Activated CD4-positive, alpha-beta T cell treated with anti-CD3 and anti-CD28 coated beads, Interleukin-2, amount 50 U/mL, for 48 hours (primary cell): ENCODE data around the gene PDE5A.

Experiments
- DNase-seq, 2 experiments: peaks; one replicate each; pipeline ENCODE4 v3.0.0-alpha.2; 2020

The PDE5A gene

DNA sequence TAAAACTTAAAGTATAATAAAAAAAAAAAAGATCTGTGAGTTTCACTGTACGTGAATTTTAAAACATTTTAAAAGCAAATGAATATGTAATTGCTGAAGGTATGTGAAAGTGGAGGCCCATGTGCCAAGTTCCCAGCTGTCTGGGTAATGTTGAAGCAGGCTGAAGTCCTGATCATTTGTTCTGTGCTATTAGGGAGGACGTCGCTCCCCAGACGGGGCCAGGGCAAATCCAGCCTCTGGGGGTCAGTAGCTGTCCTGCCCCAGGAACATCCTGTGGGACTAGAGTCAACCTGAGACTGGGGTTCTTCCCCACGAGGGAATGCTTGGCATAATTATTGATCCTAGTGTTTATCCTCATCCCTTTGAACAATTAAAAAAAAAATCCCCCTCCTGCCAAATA lies 48.8 kb downstream of the PDE5A start:
- no peak for DNase-seq

DNA sequence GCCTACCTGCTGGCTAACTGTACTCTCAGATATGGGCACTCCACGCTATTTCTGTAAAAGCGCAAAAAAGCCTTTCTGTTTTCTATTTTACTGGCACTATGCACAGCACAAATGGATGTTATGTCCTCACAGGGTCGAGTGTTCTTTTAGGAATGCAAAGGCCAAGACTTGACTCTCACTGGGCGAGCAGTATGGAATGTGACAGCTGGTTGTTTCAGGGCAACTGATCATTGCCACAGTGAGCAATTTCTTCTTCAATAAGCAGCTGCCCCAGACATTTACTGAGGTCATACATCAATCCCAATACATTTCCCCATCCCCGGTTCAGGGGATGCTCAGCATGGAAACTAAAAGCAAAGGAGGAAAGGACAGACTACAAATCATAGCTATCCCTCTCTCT lies 58.2 kb downstream of the PDE5A start:
- DNase-seq: no peak

DNA sequence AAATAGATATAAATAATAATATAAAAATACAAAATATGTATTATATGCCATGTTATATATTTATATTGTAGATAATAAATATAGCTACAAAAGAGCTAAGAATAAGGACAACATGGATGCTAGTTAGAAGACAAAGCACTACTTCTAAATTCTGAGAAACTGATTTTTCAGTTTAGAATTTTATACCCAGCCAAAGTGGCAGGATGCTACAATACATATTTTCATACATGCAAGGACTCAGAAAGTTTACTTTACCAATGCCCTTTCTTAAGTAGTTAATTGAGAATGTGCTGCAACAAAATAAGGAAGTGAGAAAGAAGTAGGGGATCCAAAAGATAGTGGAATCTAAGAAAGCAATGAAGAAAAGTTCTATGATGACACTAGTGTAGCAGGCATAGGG lies 64.5 kb downstream of the PDE5A start:
- DNase-seq: no peak

DNA sequence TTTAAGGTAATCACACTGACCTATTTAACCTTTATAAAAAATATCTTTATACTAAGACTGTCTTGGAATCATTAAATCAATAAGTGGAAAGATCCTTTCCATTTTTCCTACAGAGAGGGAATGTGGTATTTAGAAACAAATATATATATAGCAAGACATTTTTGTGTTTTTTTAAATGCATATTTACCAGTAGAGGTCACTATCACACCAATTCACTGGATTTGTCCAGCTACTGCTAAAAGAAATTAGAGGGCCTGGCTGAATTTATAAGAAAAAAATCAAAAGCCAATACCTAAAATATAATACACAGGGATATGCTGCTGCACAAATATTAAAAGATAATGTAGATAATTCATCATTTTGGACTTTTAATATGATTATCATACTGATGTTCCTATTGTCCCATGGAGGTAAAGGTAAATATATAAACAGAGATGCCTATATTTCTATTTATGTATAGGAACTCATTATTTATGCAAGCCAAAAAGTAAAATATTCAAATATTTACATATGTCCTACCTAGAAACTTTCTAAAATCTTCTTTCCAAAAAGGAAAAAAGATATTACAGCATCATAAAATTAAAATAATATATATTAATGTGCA lies 69.5 kb downstream of the PDE5A start:
- DNase-seq: no peak

DNA sequence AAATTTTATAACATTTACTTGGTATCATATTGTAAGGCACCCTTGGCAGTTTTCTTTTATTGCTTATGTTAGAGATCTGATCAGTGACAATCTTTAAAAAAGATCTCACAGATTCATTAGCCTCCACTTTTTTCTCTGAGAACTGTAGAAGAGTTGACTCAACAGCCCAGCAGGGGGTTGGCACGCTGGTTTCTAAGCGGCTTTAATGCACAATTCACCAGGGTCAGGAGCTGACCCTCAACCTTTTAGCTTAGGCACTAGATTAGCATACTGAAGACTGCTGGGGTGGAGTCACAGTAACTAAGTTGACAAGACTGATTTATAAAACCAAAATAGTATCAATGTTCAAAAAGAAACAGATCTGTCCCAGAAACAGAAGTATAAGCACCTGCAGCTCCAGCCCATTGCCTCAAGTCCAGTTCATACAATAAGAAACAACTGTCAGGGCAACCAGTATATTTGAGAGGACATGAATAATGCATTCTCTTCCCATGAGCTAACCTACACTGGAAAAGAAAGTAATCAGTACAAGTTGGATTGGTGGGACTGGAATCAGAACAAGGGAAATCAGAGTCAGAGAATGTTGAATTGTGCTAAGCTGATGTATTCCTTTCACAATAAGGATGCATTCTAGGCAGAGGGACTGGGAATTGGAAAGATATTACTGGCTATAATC lies 77.6 kb downstream of the PDE5A start:
- DNase-seq: no peak

DNA sequence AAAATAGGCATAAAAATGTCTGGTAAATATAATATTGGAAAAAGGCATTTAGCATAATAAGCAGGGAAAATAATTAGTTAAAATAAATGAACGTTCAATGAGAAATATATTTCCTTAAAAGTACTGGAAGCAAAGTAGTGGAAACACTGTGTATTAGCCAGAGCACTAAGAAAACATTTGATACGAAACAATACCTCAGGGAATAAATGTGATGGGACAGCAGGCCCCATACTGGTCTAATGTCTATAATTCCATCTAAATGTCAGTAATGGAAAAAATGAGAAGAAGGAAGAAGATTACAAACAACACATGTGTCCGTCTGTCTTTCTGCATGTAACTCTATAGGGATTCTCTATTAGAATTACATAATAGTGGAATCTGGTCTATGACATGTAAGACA lies 79.0 kb downstream of the PDE5A start:
- no peak for DNase-seq

DNA sequence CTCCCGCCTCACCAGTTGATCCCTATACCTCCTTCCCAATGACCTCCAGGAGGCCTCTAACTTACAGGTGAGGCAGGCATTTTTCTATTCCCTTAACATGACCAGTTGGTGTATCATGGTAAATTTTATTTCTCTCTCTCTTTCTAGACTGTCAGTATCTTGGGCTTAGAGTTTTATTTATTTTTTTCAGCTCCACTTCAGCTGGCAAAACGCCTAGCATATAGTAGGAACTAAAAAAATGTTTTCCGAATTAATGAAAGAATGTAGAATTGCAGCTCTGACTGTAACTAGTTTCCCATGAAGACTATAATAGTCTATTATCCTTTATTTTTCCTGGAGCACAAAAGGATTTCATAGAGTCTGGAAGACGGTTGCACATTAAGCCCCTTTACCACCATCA lies 84.8 kb downstream of the PDE5A start:
- DNase-seq: no peak

DNA sequence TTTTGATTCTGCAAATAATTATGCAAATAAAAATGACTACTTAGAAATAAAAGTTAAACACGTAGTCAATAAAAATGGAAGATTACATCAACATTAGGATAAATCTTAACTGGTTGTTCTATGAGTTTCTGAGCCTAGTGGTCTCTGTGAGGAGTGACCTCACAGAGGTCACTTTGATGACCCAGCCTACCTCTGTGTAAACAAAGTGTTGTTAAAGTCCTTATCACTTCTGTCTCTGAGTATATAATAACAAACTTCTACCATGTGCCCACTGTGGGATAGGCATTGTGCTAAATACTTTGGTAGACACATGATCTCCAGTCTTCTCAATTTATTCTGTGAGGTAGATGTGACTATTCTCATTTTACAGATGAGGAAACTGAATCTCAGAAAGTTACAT lies 85.4 kb downstream of the PDE5A start:
- no peak for DNase-seq

DNA sequence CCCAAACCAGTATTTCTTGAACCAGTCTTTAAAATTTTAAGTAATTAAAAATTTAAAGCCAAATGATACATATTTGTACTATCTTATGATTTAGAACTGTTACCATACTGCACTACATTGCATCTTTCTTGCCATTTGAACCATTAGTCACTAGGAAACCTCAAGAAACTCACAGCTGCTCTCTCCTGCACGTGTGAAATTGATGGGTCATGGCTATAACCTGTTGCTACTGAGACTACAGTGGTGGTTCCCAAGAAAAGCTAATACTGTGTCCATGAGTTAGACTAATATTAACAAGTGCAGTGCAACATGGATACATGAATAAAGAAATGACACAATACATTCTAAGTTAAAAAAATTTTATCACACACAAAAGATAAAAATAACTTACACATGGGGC lies 88.4 kb downstream of the PDE5A start:
- DNase-seq: no peak

DNA sequence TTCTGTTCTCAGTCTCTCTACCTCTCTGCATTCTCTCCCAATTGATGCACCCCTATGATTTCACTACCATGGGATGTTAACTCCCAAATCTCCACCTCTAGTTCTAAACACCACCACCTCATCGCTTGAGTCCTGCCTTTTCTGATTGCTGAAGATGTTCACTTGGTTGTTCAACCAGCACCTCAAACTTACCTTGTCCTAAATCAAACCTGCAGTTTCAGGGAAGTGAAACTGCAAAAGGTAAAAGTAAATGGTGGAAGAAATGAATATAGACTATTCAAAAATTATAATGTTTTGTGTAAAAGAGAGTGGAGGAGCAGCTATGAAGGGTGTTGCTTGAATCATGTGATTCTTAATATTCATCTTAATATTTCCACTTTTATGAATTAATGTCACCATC lies 91.0 kb downstream of the PDE5A start:
- no peak for DNase-seq

DNA sequence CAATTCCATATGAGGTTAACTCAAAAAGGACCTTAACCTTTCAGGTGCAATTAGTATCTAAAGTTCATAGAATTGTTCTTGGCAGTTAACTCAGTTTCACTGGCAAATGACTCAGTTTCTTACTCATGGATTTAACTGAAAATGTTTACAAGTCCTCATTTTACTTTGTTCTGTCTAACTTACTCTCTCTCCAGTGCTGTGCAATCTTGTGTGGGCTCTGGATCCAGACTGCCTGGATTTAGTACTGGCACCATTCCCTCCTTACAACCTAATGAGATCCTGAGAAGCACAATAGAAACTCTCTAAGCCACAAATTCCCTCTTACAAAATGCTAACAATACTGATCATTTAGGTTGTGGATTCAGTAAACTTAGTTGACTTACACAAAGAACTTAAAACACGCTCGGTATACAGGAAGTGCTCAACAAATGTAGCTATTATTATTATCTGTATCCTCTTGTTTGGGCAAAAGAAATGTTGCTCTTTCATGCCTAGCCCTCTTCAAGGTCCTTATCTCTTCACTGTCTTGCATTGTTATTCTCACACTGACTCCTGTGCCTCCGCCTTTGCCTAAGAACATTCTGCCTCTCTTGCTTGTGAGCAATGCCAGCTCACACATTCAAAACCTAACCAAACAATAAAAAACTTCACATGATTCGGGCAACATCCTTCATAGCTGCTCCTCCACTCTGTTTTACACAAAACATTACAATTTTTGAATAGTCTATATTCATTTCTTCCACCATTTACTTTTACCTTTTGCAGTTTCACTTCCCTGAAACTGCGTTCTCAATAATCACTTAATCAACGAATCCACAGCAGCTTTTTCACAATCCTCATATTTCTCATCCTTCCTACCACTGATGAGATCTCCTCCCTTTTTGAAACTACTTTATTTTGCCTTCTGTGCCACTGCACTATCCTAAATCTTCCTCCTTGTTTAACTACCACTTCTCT lies 91.8 kb downstream of the PDE5A start:
- no peak for DNase-seq

DNA sequence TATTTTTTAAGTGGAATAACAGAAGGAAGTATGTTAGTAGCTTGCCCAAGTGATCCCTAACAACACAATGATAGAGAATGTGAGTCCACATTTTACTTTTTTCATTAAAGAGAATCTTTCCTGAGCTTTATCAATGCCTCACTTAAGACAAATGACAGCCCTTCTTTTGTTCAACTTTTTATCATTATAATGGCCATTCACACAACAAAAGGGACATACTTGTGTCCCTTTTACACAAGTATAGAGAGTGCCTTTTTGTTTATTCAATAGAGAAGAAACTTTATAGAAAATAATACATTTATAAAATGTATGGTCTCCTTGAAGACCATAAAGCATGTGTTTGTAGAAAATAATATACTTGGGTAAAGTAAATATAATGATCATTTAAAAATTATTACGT lies 96.3 kb downstream of the PDE5A start:
- no peak for DNase-seq

DNA sequence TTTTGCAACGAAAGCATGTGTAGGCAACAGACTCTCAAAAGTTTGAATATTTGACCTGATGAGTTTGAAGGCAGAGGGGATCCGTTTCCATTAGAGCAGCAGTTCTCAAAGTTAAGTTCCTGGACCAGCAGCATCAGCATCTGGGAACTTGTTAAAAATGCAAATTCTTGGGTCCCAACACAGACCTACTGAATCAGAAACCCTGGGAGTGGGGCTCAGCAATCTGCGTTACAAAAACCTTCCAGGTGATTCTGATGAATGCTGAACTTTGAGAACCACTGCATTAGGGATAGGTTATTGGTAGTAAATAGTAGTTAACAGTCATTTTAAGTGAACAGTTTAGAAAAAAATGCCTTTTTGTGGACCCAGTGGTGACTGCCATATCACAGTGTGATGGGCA lies 98.8 kb downstream of the PDE5A start:
- DNase-seq: no peak

DNA sequence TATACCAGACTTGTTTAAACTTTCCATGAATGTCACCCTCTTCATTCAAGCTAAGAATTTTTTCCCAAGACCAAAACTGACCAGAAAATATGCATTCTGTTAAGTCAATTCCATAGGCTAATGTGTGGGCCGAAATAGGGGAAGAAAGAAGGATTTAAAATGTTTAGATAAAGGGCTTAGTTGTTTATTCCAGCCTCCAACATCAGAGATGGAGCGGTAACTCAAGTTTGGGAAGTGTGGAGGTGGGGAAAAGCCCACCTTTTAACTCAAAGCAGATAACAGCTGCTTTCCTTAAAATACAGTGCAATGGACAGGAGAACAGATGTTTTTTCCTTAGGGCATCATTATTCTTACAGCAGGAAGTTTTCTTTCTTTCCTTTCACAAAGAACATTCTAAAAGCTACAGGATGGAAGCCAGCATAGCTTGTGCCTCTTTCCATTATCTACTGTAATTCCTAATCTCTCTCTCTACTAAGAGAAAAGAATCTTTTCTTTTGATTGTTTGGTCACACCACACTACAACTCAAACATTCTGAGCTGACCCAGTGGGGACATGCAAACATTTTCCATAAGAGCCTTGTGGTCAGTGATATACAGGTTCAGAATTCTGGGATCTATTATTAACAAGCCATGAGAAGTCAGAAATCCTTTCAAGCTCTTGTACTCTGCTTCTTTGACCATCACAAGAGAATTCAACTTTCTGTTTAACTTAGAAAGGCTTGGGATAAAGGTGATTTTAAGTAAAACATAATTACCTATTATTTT lies 101.6 kb downstream of the PDE5A start:
- DNase-seq: no peak

DNA sequence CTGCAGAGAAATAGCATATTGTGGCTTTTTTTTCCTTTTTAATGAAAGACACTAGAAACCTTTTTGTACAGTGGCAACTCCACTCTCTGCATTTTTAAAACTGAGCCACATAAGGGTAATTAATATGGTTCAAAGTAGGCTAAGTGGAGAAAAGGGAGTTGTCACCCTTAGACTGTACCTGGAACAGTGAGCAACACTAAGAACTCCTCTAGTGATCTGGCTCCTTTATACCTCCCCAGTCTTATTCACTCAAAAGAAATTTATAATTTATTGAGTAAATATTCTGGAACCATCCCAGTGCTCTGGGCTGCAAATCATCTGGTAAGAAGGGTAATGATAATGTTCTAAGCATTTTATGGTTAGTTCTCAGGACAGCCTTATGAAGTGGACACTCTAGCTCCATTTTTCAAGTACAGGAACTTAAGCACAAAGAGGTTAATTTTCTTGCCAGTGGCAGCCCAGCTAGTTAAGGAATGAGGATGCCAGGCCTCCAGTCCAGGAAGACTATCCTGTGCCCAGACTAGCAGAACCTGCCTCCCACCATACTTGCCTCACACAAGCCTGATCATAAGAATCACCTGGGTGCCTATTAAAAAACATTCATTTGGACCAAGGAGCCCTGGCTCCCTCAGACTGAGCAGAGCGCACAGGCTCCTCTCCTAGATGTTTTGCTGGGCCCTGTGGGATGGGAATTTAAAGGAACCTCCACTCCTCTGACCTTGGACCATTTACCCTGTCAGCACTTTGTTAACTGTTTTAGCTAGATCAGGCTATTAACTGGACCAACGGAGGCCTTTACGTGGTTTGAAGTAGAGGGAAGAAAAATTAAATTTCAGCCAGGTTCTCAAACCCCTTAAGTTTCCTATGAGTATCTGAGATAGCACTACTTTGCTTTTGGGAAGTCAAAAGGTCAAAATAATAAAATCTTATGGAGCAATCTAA lies 102.6 kb downstream of the PDE5A start:
- DNase-seq: no peak

DNA sequence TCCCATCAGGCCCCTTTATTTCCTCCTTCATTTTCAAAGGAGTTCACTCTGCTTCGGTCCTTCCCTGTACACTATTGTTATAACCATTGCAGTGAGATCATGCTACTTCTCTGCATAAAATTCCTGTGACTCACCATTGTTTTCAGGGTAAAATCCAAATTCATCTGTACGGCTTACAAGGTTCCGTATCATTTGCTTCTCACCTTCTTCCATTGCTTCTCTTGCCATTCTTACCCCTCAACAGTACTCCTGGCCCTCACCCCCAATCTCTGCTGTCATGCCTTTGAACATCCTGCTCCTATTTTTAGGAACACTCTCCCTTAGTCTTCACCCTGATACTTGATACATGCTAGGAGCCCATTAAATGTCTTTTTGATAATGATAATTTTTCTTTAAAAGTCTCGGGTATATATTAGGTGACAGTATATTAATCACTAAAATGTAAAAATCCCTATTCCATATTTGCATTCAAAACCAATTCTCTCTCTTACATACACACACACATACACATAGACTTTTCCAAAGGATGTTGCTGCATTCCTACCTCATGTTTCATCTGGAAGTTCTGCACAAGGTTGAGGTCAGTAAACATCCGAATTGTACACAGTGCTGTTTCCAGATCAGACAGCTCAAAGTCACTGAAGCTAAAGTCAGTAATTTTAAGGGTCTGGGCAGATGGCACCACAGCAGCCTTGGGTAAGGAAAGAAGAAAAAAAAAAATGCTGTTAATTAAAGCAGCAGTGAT lies 103.4 kb downstream of the PDE5A start:
- no peak for DNase-seq

DNA sequence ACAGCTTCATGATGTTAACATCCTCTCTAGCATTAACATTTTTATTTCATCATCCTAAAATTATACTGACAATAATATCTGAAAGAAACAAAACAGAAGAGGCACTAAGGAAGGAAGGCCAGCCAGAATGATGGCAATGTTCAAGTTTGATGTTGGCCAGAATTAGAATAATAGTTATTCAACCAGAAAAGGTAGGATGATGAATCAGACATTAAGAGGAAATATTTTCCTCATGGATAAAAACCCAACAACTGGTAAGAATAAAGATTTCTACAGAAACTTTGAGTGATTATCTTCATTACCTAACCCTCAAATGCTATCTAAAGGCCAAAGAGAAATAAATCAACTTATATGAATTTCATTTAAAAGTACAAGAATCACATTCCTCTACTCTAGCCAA lies 105.2 kb downstream of the PDE5A start:
- DNase-seq: no peak

DNA sequence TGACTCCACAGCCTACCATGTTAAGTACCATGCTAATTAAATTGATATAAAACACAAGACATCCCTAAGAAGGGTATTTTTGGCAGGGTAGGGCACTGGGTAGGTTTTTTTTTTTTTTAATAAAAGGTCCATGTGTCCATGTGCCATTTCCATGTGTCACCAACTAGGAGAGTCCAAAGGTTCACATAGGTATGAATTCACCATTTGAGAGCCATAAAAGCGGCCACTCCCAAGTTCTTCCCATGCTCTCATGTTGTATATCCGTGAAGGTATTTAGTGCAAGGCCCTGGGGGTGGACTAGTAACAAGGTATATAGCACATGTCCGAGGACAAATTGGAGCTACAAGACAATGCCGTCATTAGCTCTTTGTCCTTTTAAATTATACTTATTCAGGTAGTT lies 107.3 kb downstream of the PDE5A start:
- DNase-seq: no peak

DNA sequence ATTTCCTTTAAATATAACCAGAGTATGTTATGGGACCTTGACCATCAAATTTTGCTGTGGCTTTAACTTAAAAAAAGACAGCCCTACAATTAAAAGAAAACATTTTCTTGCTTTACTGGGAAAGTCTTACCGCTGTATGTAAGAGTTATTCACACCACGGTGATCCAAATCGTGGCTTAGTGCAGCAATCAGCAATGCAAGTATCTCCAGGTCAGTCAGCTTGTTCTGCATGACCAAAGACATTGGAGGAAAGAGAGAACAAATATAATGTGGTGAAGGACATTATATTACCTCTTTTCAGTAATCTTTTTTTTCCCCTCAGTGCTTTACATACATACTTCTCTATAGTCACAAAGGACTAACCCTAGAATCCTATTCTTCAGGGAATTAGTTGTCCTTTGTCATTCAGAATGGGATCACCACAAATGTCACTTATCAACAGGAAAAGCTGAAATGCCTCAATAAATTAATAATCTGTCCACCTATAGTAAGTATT lies 109.6 kb downstream of the PDE5A start:
- no peak for DNase-seq

DNA sequence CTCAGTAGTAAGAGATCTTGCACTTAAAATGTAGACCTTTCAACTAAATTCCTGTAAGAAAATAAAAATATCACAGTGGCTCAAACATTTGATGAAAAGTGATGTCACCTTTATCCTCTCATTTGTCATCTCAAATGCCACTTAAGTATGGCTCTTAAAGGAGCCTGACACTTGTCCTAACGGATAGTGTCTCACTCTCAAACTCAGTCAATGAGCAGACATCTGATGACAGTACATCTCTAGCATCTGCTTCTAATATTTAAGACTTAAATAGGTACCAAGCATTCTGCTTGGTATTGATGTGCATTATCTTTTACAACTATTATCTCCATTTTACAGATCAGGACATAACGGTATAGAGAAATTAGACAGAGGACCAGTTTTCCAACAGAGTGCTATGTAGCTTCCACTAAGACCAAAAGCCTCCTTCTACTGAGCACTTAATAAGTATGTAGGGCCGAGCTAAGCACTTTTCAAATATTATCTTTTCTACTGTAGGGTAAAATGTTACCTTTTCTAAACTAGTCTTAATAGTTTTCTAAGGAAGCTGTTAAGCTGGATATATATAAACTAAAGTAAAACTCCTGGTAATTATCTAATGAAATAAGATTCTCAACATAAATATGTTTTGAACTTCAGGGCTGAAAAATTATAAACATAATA lies 110.2 kb downstream of the PDE5A start:
- no peak for DNase-seq
